HG03432 (cell line): ENCODE measurements around the gene SCNN1A.

ENCODE experiments used
- ATAC-seq: cut with Tn5 transposase; IDR thresholded peaks from one replicate; pipeline ENCODE4 v1.9.1; 2021; ENCODE audit warnings: mild to moderate bottlenecking, moderate library complexity; ENCODE audit not compliant: unreplicated experiment

SCNN1A gene

DNA sequence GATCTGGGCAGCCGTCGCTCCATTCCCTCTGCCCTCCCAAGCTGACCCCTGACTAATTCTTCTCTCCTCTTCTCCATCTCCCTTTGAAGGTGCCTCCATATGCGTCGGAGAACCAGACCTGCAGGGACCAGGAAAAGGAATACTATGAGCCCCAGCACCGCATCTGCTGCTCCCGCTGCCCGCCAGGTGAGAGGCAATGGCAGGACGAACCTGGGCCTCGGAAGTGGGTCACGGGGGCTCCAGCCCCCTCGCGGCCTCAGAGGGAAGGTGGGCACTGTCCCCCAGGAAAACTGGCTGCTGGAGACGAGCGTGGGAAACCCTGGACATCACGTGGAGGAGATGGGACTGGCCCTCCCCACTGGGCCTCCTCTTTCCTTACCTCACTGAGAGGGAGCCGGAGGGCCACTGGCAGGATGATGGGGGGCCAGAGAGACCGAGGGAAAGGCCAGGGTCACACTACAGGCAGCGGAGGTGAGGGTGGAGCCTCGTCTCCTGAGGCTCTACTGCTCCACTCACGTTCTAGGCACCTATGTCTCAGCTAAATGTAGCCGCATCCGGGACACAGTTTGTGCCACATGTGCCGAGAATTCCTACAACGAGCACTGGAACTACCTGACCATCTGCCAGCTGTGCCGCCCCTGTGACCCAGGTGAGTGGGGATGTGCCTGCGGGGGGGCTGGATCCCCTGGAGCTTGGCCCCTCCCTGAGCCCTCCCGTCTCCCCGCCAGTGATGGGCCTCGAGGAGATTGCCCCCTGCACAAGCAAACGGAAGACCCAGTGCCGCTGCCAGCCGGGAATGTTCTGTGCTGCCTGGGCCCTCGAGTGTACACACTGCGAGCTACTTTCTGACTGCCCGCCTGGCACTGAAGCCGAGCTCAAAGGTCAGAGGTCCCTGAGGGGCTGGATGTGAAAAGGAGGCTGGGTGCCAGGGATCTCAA is 9.4 kb upstream of the SCNN1A start:
- ATAC-seq = no peak

- ATAC-seq = no peak
Observed at GRCh38 chr12:6383572-6384498, 8.5 kb upstream of the SCNN1A start, which contains the start of gene LTBR. TSS of gene LTBR (plus strand) at chr12:6384162. CDS start at chr12:6384359, 197 bp downstream.

DNA sequence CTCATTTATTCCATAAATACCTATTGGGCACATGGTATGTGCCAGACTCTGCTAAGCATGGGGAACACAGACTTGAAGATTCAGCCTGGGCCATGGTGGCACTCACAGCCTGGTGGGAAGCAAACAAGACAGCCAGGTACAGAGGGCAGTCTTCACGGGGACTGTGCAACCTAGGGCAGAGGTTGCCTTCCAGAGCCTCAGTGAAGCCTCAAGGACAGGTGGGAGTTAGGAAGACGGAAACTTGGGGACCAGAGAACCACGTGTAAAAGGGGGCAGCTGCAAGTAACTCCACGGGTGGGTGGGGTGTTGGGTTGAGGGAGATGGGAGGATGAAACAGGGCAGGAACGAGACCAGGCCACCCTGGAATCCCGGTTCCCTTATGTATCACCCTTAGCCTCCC is 7.6 kb upstream of the SCNN1A start:
- no peak for ATAC-seq

DNA sequence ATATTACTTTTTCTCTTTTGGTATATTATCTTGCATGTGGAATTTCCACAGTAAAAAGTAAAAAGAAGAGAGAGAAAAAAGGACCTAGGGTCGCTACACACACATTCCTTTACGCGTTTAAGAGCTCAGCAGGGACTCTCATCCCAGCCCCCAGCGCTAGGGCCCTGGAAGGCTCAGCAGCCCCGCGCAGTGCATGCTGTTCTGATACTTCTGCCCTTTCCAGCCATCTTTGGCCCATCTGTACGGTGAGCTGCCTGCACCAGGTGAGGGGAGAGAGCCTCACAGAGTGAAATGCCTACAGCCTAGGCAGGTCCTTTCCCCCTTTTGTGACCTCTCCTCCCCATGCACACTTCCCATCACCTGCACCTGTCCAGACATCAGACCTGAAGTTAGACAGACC is 7.0 kb upstream of the SCNN1A start:
- no peak for ATAC-seq

DNA sequence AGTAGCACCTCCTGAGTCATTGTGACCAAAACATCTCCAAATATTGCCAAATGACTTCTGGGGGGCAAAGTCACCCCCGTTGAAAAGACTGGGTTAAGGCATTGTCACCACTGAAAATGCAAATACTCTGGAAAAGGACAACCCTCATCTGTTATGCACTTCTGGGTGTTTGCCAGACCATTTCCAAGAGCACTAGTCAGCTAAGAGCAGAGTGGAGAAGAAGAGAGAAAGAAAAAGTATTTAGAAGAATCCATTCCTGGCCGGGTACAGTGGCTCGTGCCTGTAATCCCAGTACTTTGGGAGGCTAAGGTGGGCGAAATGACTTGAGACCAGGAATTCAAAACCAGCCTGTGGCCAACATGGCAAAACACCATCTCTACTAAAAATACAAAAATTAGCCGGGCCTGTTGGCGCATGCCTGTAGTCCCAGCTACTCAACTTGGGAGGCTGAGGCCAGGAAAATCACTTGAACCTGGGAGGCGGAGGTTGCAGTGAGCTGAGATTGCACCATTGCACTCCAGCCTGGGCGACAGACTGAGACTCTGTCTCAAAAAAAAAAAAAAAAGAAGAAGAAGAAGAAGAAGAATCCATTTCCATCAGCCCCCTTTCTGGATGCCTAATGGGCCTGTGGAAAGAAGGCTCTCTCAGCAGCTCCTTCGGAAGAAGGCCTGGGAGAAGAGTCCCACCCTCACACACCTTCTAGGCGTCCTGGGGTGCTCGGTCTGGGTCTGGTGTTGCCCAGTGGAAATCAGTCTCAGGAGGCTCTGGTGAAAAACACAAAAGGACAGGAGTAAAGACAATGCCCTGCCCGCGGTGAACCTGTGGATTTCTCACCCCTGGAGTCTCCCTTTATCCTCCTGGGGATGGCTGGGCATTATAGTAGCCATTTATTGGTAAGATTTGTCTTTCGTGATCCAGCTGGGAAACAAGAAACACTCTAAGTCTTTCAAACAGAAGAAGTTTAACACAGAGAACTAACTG is 5.1 kb upstream of the SCNN1A start:
- ATAC-seq = no peak

- no peak for ATAC-seq
Observed at GRCh38 chr12:6378709-6379472, 3.5 kb upstream of the SCNN1A start.

DNA sequence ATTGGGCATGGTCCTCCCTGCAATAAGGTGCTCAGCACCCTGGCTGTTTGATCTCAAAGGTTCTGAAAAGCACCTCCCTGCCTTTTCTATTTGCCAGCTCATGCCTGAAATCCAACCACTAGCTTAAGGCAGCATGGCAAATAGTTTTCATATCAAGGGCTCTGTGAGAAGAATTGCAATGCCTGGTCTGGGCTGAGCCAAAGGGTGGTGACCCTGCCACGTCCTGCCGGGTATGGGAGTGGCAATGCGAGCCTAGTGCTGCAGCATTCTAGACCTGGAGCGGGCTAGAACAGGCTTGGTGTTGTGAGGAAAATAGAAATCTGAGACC is 2.3 kb upstream of the SCNN1A start:
- ATAC-seq = no peak

GRCh38 chr12:6376870-6377666 is 1.7 kb upstream of the SCNN1A start:
- ATAC-seq = no peak

DNA sequence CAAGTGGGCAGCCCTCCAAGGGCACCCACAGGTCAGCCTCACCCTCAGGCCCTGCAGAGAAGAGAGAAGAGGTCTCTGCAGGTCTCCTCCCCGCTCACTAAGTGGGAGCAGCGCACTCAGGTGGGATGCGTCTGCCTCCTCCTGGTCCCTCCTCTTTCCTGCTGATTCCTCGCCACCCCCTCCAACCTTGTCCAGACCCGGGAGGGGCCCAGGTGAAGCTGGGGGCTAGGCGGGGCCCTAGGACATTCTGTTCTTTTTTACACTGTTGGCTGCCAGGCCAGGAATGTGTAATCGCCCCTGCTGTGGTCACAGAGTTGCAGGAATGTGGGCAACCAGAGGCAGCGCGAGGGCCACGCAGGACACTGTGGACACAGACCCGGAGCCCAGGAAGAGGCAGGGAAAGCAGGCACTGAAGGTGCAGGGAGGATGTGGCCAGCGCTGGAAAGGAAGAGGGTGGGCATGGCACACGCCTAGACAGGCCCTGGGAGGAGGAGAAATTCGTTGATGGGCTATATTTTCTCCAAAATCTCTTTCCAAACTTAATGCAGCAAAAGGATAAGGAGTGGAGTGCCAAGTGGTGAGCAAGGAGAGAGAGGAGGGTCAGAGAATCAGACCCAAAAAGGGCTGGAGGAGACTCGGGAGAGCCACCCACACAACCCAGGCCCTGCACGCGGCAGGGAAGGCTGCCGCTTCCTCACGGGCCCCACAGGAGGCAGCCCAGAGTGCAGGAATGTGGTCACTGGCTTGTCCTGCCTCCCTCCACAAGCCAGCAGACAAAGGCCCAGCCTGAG is 911 bp upstream of the SCNN1A start:
- ATAC-seq = no peak

GRCh38 chr12:6374786-6375160 is 590 bp downstream of the SCNN1A start:
- ATAC-seq = no peak

DNA sequence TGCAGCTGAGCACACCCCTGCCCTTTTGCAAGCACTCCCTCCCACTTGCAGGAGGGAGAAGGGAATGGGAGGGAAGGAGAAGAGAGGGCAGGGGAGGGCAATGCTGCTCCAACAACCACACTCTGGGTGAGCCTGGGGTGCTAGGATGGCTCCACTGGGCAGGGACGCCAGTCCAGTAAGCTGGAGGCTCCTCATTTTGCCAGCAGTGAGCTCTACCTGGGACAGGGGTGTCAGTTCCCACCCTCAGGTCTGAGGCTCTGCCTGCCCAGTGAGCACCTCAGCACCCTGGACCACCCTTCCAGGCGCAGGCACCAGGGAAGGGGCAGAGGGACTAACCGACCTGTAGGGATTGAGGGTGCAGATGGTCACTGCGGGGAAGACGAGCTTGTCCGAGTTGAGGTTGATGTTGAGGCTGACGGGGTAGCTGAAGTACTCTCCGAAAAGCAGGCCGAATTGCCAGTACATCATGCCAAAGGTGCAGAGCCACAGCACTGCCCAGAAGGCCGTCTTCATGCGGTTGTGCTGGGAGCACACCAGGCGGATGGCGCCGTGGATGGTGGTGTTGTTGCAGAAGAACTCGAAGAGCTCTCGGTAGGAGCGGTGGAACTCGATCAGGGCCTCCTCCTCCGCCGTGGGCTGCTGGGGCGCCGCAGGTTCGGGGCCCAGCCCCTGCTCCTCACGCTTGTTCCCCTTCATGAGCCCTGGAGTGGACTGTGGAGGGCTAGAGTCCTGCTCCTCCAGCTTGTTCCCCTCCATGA is 1.2 kb downstream of the SCNN1A start:
- no peak for ATAC-seq

GRCh38 chr12:6373022-6373787 is 2.2 kb downstream of the SCNN1A start:
- no peak for ATAC-seq

GRCh38 chr12:6372403-6373003 is 2.9 kb downstream of the SCNN1A start:
- ATAC-seq = no peak

DNA sequence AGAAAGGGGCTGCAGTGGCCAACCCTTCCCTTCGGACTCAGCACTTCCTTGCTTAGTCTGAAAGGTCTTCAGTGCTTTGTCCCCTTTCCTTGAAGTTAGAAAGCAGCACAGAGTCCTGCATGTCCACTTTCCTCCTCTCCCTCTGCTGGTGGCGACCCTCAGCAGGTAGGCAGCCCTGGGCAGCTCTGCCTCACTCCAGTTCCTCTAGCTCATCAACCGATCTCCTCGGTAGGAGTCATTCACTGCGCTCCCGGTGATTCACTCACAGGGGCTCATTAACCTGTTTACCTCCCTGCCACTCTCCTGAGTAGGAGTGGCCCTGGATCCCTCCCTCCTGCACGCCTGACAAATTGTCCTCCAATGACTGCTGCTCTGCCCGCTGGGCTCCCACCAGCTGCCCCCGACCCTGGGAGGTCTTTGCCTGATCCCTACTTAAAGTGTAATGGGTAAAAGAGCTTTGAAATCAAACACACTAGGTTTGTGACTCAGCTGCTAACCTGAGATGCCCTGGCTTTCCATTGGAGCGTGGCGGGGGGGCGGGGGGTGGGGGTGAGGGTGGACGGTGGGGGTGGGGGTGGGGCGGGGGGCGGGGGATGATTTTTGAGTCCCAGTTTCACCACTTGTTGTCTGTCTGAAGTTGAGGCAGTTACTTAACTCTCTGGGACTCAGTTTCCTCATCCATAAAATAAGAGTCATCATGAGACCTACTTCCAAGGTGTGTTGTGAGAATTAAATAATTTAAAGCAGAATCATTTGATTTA is 4.2 kb downstream of the SCNN1A start:
- ATAC-seq = no peak

DNA sequence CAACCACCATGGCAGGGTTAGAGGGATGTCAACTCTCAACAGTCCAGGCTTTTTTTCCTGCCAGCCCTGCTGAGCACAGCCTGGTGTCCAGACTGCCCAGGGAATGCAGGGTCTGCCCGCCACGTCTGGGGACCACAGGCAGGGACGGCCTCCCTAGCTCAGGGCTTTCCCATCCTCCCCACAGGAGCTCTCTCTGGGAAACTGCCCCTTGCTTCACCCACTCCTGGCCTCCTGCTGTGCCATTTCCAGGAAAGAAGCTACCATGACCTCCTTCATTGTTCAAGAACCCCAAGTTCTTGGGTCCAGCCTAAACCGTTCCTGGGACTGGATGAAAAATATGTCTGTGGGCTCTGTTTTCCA is 4.8 kb downstream of the SCNN1A start:
- ATAC-seq = no peak
